A549 (cell line): Measurements from ENCODE around the gene NCOR2.

Experiments used
- CEBPB ChIP-seq, 2 experiments: fragments of >200 bp in 1 of 2; sonication (Bioruptor Twin) in 1 of 2; formaldehyde crosslinking in 1 of 2; IDR thresholded peaks; 2 replicates each; pipeline ENCODE4 v1.6.1; 2012 to 2016
- EHMT2 ChIP-seq: fragments of 200-600 bp; sonication (generic); IDR thresholded peaks from 2 replicates; pipeline ENCODE4 v1.6.1; 2016; ENCODE audit warnings: antibody characterized with exemption, low read depth, mild to moderate bottlenecking, moderate library complexity
- ESRRA ChIP-seq: fragments of 150-350 bp; IDR thresholded peaks from 2 replicates; pipeline ENCODE4 v1.6.1; 2014; ENCODE audit warnings: mild to moderate bottlenecking, low read length, borderline replicate concordance
- GATA3 ChIP-seq: IDR thresholded peaks from 2 replicates; pipeline ENCODE4 v1.6.1; 2012; ENCODE audit warnings: borderline replicate concordance
- HOXA7 ChIP-seq: fragments of 250-450 bp; sonication (Bioruptor Pico); IDR thresholded peaks from 2 replicates; pipeline ENCODE4 v1.5.0; 2020; ENCODE audit warnings: mild to moderate bottlenecking, moderate library complexity
- JUN ChIP-seq, 2 experiments: fragments of >200 bp; sonication (Bioruptor Twin); formaldehyde crosslinking; IDR thresholded peaks; 2 replicates in 1 of 2; 3 replicates in 1 of 2; pipeline ENCODE4 v1.6.1; 2016 to 2017
- POLR2A ChIP-seq: IDR thresholded peaks from 2 replicates; pipeline ENCODE4 v1.6.1; 2012; ENCODE audit warnings: mild to moderate bottlenecking, low read length
- RAD21 ChIP-seq, 2 experiments: fragments of >200 bp in 1 of 2; sonication (Bioruptor Twin) in 1 of 2; formaldehyde crosslinking in 1 of 2; IDR thresholded peaks in 1 of 2; conservative IDR thresholded peaks in 1 of 2; 2 replicates in 1 of 2; 3 replicates in 1 of 2; pipeline ENCODE4 v1.6.1; 2012 to 2018; ENCODE audit warnings: inconsistent platforms in 1 of 2
- RARB ChIP-seq: fragments of 250-450 bp; sonication (Bioruptor Pico); IDR thresholded peaks from 2 replicates; pipeline ENCODE4 v1.8.0; 2021; ENCODE audit warnings: mild to moderate bottlenecking, moderate library complexity
- REST ChIP-seq: fragments of 200-600 bp; sonication (generic); IDR thresholded peaks from 2 replicates; pipeline ENCODE4 v1.6.1; 2016; ENCODE audit warnings: antibody characterized with exemption, mild to moderate bottlenecking, moderate library complexity
- SMC3 ChIP-seq: fragments of >200 bp; sonication (Bioruptor Twin); formaldehyde crosslinking; IDR thresholded peaks from 3 replicates; pipeline ENCODE4 v1.6.1; 2018; ENCODE audit warnings: inconsistent platforms
- SREBF2 ChIP-seq: fragments of 450-650 bp; IDR thresholded peaks from 2 replicates; pipeline ENCODE4 v1.6.1; 2014; ENCODE audit warnings: mild to moderate bottlenecking, moderate library complexity
- TF ChIP-seq, protein P1 (sequence below): fragments of >200 bp; sonication (Bioruptor Twin); formaldehyde crosslinking; IDR thresholded peaks from 3 replicates; pipeline ENCODE4 v1.5.1; 2016

- TF ChIP-seq, protein P1, sequence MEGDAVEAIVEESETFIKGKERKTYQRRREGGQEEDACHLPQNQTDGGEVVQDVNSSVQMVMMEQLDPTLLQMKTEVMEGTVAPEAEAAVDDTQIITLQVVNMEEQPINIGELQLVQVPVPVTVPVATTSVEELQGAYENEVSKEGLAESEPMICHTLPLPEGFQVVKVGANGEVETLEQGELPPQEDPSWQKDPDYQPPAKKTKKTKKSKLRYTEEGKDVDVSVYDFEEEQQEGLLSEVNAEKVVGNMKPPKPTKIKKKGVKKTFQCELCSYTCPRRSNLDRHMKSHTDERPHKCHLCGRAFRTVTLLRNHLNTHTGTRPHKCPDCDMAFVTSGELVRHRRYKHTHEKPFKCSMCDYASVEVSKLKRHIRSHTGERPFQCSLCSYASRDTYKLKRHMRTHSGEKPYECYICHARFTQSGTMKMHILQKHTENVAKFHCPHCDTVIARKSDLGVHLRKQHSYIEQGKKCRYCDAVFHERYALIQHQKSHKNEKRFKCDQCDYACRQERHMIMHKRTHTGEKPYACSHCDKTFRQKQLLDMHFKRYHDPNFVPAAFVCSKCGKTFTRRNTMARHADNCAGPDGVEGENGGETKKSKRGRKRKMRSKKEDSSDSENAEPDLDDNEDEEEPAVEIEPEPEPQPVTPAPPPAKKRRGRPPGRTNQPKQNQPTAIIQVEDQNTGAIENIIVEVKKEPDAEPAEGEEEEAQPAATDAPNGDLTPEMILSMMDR: no peak
- TF ChIP-seq POLR2A (no peak), RAD21 (conservative IDR thresholded peaks at IDR 0.05 in 1 of 2, IDR thresholded peaks at IDR 0.05 in 1 of 2) (no peak), SREBF2 (no peak), REST (no peak), CEBPB (IDR thresholded peaks at IDR 0.05) (no peak), EHMT2 (no peak), SMC3 (no peak), RARB (CRISPR knock-in tag) (no peak), HOXA7 (CRISPR knock-in tag) (no peak), JUN (IDR thresholded peaks at IDR 0.05) (no peak), GATA3 (no peak), ESRRA (no peak)
These were observed 25.8 kb upstream of the NCOR2 start for GRCh38 chr12:124593176-124593575.
